ENCODE data around the gene FUT6.

Gene FUT6

DNA sequence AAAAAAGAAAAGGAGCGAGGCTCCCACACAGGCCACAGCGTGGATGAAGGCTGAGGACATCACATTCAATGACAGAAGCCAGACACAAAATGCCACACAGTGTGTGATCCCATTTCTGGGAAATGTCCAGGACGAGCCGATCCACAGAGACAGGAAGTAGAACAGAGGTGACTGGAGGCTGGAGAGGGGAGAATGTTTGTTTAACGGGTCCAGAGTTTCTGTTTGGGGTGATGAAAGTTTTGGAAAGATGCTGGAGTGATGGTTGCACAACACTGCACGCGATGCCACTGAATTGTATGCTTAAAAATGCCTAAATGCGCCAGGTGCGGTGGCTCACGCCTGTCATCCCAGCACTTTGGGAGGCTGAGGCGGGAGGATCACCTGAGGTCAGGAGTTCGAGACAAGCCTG is 31.5 kb upstream of the FUT6 start:
- 0 out of 2 replicates have a peak, but pooled peaks cover 7% of the 10 kb centered on the region for H3K27me3 ChIP-seq (ENCODE audit: insufficient read depth, low read length)
- no peak overlapping the region for H3K4me3 ChIP-seq (ENCODE audit: low read depth, low read length, poor library complexity, severe bottlenecking)
- no peaks in the 10 kb centered on the region for H4K20me1 ChIP-seq (ENCODE audit: insufficient read depth, low read length)
- H3F3A ChIP-seq (ENCODE audit: insufficient read depth, low read length): no peaks in the 10 kb centered on the region
- H3K36me3 ChIP-seq (ENCODE audit: insufficient read depth, low read length): no peaks in the 10 kb centered on the region
- H3K9ac ChIP-seq (ENCODE audit: low read length): no peak overlapping the region
- H3K79me2 ChIP-seq (ENCODE audit: insufficient read depth, low read length): no peaks in the 10 kb centered on the region
- TF ChIP-seq CTCF (IDR thresholded peaks at IDR 0.05; ENCODE audit: low read length): no peak
- no peak for TF ChIP-seq EZH2 (IDR thresholded peaks at IDR 0.05; ENCODE audit: borderline replicate concordance, low read length)
- no peaks in the 10 kb centered on the region for H3K9me2 ChIP-seq (ENCODE audit: low read depth, low read length)
- no peaks in the 10 kb centered on the region for H3K4me1 ChIP-seq (ENCODE audit: insufficient read depth, low read length, severe bottlenecking)
- H3K27ac ChIP-seq (ENCODE audit: low read depth, low read length, poor library complexity, severe bottlenecking): no peak overlapping the region
- H2AFZ ChIP-seq (ENCODE audit: low read length): no peak overlapping the region
- H3K4me2 ChIP-seq (ENCODE audit: low read length): no peak overlapping the region
- no peaks in the 10 kb centered on the region for H3K9me3 ChIP-seq (ENCODE audit: low read length)

GRCh38 chr19:5867201-5868136 is 28.0 kb upstream of the FUT6 start:
- H3K9me2 ChIP-seq (ENCODE audit: low read depth, low read length): no peaks in the 10 kb centered on the region
- H3K36me3 ChIP-seq (ENCODE audit: insufficient read depth, low read length): no peaks in the 10 kb centered on the region
- H3K9ac ChIP-seq (ENCODE audit: low read length): no peak overlapping the region
- no peaks in the 10 kb centered on the region for H3F3A ChIP-seq (ENCODE audit: insufficient read depth, low read length)
- H2AFZ ChIP-seq (ENCODE audit: low read length): no peak overlapping the region
- no peak overlapping the region for H3K4me3 ChIP-seq (ENCODE audit: low read depth, low read length, poor library complexity, severe bottlenecking)
- H4K20me1 ChIP-seq (ENCODE audit: insufficient read depth, low read length): no peaks in the 10 kb centered on the region
- no peak overlapping the region for H3K27ac ChIP-seq (ENCODE audit: low read depth, low read length, poor library complexity, severe bottlenecking)
- H3K9me3 ChIP-seq (ENCODE audit: low read length): no peaks in the 10 kb centered on the region
- TF ChIP-seq EZH2 (IDR thresholded peaks at IDR 0.05; ENCODE audit: borderline replicate concordance, low read length): no peak
- no peak for TF ChIP-seq CTCF (IDR thresholded peaks at IDR 0.05; ENCODE audit: low read length)
- H3K4me1 ChIP-seq (ENCODE audit: insufficient read depth, low read length, severe bottlenecking): no peaks in the 10 kb centered on the region
- H3K4me2 ChIP-seq (ENCODE audit: low read length): no peak overlapping the region
- 0 out of 2 replicates have a peak, but pooled peaks cover 4% of the 10 kb centered on the region for H3K27me3 ChIP-seq (ENCODE audit: insufficient read depth, low read length)
- no peaks in the 10 kb centered on the region for H3K79me2 ChIP-seq (ENCODE audit: insufficient read depth, low read length)

- Histone ChIP-seq H3K4me1 (ENCODE audit: insufficient read depth, low read length, severe bottlenecking) (no peaks in the 10 kb centered on the region), H3K4me3 (ENCODE audit: low read depth, low read length, poor library complexity, severe bottlenecking) (no peak overlapping the region), H3K9ac (ENCODE audit: low read length) (no peak overlapping the region), H3K9me3 (ENCODE audit: low read length) (no peaks in the 10 kb centered on the region), H3K4me2 (ENCODE audit: low read length) (no peak overlapping the region), H3K27me3 (ENCODE audit: insufficient read depth, low read length) (0 out of 2 replicates have a peak, but pooled peaks cover 7% of the 10 kb centered on the region), H4K20me1 (ENCODE audit: insufficient read depth, low read length) (no peaks in the 10 kb centered on the region), H3K9me2 (ENCODE audit: low read depth, low read length) (no peaks in the 10 kb centered on the region), H3K79me2 (ENCODE audit: insufficient read depth, low read length) (no peaks in the 10 kb centered on the region), H3F3A (ENCODE audit: insufficient read depth, low read length) (no peaks in the 10 kb centered on the region), H3K27ac (ENCODE audit: low read depth, low read length, poor library complexity, severe bottlenecking) (no peak overlapping the region), H2AFZ (ENCODE audit: low read length) (no peak overlapping the region), H3K36me3 (ENCODE audit: insufficient read depth, low read length) (no peaks in the 10 kb centered on the region)
- no peak for TF ChIP-seq CTCF (IDR thresholded peaks at IDR 0.05; ENCODE audit: low read length)
- no peak for TF ChIP-seq EZH2 (IDR thresholded peaks at IDR 0.05; ENCODE audit: borderline replicate concordance, low read length)
Observed at GRCh38 chr19:5865772-5866171, 26.3 kb upstream of the FUT6 start.
